ENCODE measurements around the gene CDC23.

DNA sequence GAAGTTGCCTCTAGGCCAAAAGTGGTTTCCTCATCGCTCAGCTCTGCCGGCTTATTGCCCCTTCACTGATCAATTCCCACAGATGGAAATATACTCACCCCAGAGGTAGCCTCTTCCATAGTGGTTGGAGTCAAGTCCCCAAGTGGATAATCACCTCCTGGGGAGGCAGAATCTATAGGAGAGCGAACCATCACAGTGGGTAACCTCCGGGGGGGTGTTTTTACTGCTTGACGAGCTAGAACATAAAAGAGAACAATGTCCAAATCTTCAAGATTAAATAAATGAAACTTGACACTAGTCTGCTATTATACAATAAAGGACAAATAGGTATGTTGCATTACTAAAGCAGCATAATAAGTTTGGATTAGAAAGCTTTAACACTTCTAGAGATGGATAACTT, 44.0 kb downstream of the CDC23 start:
- TF ChIP-seq CTCF (IDR thresholded peaks at IDR 0.05; ENCODE audit: low read depth, low read length): no peak
- TF ChIP-seq EZH2phosphoT487 (IDR thresholded peaks at IDR 0.05; ENCODE audit: low read depth): no peak
